Measurements from ENCODE around the gene BCAP31. TPM values are rescaled to one million over a fixed set of nuclear protein-coding genes. Genes with fewer than 3 reads are reported as not detected.

The BCAP31 gene
- total and polyA plus RNA-seq, 2 of the 13 experiments (the other 11 are each of a cell fraction or from before 2014, with no cell fraction given), result 139 to 178 TPM

DNA sequence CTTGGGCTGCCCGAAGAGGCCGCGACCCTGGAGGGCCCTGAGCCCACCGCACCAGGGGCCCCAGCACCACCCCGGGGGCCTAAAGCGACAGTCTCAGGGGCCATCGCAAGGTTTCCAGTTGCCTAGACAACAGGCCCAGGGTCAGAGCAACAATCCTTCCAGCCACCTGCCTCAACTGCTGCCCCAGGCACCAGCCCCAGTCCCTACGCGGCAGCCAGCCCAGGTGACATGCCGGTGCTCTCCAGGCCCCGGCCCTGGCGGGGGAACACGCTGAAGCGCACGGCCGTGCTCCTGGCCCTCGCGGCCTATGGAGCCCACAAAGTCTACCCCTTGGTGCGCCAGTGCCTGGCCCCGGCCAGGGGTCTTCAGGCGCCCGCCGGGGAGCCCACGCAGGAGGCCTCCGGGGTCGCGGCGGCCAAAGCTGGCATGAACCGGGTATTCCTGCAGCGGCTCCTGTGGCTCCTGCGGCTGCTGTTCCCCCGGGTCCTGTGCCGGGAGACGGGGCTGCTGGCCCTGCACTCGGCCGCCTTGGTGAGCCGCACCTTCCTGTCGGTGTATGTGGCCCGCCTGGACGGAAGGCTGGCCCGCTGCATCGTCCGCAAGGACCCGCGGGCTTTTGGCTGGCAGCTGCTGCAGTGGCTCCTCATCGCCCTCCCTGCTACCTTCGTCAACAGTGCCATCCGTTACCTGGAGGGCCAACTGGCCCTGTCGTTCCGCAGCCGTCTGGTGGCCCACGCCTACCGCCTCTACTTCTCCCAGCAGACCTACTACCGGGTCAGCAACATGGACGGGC lies 1.0 kb upstream of the BCAP31 start (continued):
- peak; percentile 50 for TF ChIP-seq AGO2 (optimal IDR thresholded peaks at IDR 0.05; ENCODE audit: low read depth, low read length)
- TF ChIP-seq, protein P1, sequence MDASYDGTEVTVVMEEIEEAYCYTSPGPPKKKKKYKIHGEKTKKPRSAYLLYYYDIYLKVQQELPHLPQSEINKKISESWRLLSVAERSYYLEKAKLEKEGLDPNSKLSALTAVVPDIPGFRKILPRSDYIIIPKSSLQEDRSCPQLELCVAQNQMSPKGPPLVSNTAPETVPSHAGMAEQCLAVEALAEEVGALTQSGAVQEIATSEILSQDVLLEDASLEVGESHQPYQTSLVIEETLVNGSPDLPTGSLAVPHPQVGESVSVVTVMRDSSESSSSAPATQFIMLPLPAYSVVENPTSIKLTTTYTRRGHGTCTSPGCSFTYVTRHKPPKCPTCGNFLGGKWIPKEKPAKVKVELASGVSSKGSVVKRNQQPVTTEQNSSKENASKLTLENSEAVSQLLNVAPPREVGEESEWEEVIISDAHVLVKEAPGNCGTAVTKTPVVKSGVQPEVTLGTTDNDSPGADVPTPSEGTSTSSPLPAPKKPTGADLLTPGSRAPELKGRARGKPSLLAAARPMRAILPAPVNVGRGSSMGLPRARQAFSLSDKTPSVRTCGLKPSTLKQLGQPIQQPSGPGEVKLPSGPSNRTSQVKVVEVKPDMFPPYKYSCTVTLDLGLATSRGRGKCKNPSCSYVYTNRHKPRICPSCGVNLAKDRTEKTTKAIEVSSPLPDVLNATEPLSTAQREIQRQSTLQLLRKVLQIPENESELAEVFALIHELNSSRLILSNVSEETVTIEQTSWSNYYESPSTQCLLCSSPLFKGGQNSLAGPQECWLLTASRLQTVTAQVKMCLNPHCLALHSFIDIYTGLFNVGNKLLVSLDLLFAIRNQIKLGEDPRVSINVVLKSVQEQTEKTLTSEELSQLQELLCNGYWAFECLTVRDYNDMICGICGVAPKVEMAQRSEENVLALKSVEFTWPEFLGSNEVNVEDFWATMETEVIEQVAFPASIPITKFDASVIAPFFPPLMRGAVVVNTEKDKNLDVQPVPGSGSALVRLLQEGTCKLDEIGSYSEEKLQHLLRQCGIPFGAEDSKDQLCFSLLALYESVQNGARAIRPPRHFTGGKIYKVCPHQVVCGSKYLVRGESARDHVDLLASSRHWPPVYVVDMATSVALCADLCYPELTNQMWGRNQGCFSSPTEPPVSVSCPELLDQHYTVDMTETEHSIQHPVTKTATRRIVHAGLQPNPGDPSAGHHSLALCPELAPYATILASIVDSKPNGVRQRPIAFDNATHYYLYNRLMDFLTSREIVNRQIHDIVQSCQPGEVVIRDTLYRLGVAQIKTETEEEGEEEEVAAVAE (CRISPR knock-in tag; IDR thresholded peaks at IDR 0.05; ENCODE audit: borderline replicate concordance), result no peak
- peak; percentile 25; the same call in 1 of the 2 replicates for TF ChIP-seq ZNF777 (CRISPR knock-in tag; IDR thresholded peaks at IDR 0.05)

GRCh38 chrX:153723351-153724251 lies 586 bp downstream of the BCAP31 start:
- Histone ChIP-seq H3K27ac (ENCODE audit: extremely low read length, insufficient read depth, low read length) (peak overlapping the region; percentile 92), H3K9me3 (ENCODE audit: low read length) (no peaks in the 10 kb centered on the region), H3K27me3 (ENCODE audit: control insufficient read depth in 1 of 2, insufficient read depth in 2 of 2, low read length in 2 of 2) (no peaks in the 10 kb centered on the region), H3K79me2 (ENCODE audit: insufficient read depth, low read length) (peaks cover 54% of the 10 kb centered on the region), H3K4me2 (ENCODE audit: low read depth, low read length) (peak overlapping the region; percentile 92), H2AFZ (ENCODE audit: low read length) (no peak overlapping the region), H3K4me1 (ENCODE audit: insufficient read depth, low read length) (peaks cover 50% of the 10 kb centered on the region), H4K20me1 (ENCODE audit: insufficient read depth, low read length) (peaks cover 35% of the 10 kb centered on the region; the same call in 1 of the 2 replicates), H3K9ac (ENCODE audit: insufficient read depth, low read depth, low read length) (peak overlapping the region; percentile 82), H3K4me3 (replicated peaks in 1 of 3; ENCODE audit: insufficient read depth in 1 of 3, low read depth in 2 of 3, low read length in 3 of 3) (peak overlapping the region; percentile 60 to 74 (median 63); a peak in 5 of 6 replicates), H3K36me3 (replicated peaks in 1 of 2; ENCODE audit: control insufficient read depth in 1 of 2, insufficient read depth in 2 of 2, low read length in 2 of 2) (peaks cover 2 to 16% of the 10 kb centered on the region in 2 experiments; a peak in 4 of 5 replicates)
- intact Hi-C loops (cut with micrococcal nuclease; ENCODE audit: unreplicated experiment) (no loop called here), in situ Hi-C loops (cut with HindIII; ENCODE audit: extremely low pct_ligation_motif_present, low pct_unique_long_range_greater_than_20kb) (no loop called here)
- ATAC-seq (peak; percentile 18), FAIRE-seq (no peak), DNase-seq (ENCODE audit: low spot score) (peak; percentile 59)
- 0% methylated on average over 6 of the region's 78 CpGs for WGBS (ENCODE audit: low lambda C conversion rate)
- CTCF ChIA-PET (ENCODE audit: low intra/inter-chr PET ratio, low total read pairs), result no interaction called here
- no TSS peak for BruUV-seq (replicated peaks)
- POLR2A ChIA-PET, result interaction anchor here (1.4 kb wide), 1 partner anchor 15 kb away, joined by 3 read pairs; no protein-coding TSS in a partner anchor
- peak; percentile 76 for TF ChIP-seq ZNF883 (CRISPR knock-in tag; IDR thresholded peaks at IDR 0.05; ENCODE audit: not compliant biosample characterization)
- no peak for TF ChIP-seq ZNF335 (CRISPR knock-in tag; IDR thresholded peaks at IDR 0.05)
- TF ChIP-seq, protein P2, sequence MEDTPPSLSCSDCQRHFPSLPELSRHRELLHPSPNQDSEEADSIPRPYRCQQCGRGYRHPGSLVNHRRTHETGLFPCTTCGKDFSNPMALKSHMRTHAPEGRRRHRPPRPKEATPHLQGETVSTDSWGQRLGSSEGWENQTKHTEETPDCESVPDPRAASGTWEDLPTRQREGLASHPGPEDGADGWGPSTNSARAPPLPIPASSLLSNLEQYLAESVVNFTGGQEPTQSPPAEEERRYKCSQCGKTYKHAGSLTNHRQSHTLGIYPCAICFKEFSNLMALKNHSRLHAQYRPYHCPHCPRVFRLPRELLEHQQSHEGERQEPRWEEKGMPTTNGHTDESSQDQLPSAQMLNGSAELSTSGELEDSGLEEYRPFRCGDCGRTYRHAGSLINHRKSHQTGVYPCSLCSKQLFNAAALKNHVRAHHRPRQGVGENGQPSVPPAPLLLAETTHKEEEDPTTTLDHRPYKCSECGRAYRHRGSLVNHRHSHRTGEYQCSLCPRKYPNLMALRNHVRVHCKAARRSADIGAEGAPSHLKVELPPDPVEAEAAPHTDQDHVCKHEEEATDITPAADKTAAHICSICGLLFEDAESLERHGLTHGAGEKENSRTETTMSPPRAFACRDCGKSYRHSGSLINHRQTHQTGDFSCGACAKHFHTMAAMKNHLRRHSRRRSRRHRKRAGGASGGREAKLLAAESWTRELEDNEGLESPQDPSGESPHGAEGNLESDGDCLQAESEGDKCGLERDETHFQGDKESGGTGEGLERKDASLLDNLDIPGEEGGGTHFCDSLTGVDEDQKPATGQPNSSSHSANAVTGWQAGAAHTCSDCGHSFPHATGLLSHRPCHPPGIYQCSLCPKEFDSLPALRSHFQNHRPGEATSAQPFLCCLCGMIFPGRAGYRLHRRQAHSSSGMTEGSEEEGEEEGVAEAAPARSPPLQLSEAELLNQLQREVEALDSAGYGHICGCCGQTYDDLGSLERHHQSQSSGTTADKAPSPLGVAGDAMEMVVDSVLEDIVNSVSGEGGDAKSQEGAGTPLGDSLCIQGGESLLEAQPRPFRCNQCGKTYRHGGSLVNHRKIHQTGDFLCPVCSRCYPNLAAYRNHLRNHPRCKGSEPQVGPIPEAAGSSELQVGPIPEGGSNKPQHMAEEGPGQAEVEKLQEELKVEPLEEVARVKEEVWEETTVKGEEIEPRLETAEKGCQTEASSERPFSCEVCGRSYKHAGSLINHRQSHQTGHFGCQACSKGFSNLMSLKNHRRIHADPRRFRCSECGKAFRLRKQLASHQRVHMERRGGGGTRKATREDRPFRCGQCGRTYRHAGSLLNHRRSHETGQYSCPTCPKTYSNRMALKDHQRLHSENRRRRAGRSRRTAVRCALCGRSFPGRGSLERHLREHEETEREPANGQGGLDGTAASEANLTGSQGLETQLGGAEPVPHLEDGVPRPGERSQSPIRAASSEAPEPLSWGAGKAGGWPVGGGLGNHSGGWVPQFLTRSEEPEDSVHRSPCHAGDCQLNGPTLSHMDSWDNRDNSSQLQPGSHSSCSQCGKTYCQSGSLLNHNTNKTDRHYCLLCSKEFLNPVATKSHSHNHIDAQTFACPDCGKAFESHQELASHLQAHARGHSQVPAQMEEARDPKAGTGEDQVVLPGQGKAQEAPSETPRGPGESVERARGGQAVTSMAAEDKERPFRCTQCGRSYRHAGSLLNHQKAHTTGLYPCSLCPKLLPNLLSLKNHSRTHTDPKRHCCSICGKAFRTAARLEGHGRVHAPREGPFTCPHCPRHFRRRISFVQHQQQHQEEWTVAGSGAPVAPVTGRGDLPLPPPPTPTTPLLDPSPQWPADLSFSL (CRISPR knock-in tag; IDR thresholded peaks at IDR 0.05), result no peak
- TF ChIP-seq POLR2A (IDR thresholded peaks at IDR 0.05; ENCODE audit: insufficient read depth in 1 of 2, low read depth in 2 of 2, low read length in 2 of 2), result peak in 1 of 2 experiments; percentile 11; a peak in 1 of 4 replicates
- TF ChIP-seq MED1 (CRISPR knock-in tag; IDR thresholded peaks at IDR 0.05), result peak; percentile 70

All from HepG2 (cell line).